ENCODE data around the gene MPHOSPH8. TPM values are rescaled to one million over a fixed set of nuclear protein-coding genes. Genes with fewer than 3 reads are reported as not detected.

Gene MPHOSPH8
- 10 to 100 TPM; 39.2 to 53.3 (median 44.9) TPM for total RNA-seq

GRCh38 chr13:19633479-19634255 lies at the start of gene MPHOSPH8:
TSS of gene MPHOSPH8 (plus strand) at chr13:19633659. CDS start at chr13:19633749, 90 bp downstream.
- intact Hi-C loops (cut with DNase I; ENCODE audit: low total_unique reads), result loop anchor here (5.0 kb wide), 1 partner anchor 324 kb away; the partner anchor contains the start of gene ZMYM2
- Histone ChIP-seq H3K4me1 (peaks cover 0 to 7% of the 10 kb centered on the region in 2 donors), H3K4me3 (peak within 1 kb of the TSS; percentile 79 to 96 (median 89)), H3K36me3 (no peaks in the 10 kb centered on the region), H3K27me3 (no peaks in the 10 kb centered on the region), H3K27ac (peak within 1 kb of the TSS; percentile 96 to 97), H3K9me3 (no peaks in the 10 kb centered on the region)
- peak; percentile 92 to 93 for DNase-seq (ENCODE audit: low spot score in 2 of 2)
- TF ChIP-seq POLR2AphosphoS5 (IDR thresholded peaks at IDR 0.05), result peak in 2 of 3 donors; percentile 63 to 94
- peak in 1 of 3 donors; percentile 11 for TF ChIP-seq CTCF (IDR thresholded peaks at IDR 0.05)
- peak; percentile 83 for TF ChIP-seq POLR2A (IDR thresholded peaks at IDR 0.05)

DNA sequence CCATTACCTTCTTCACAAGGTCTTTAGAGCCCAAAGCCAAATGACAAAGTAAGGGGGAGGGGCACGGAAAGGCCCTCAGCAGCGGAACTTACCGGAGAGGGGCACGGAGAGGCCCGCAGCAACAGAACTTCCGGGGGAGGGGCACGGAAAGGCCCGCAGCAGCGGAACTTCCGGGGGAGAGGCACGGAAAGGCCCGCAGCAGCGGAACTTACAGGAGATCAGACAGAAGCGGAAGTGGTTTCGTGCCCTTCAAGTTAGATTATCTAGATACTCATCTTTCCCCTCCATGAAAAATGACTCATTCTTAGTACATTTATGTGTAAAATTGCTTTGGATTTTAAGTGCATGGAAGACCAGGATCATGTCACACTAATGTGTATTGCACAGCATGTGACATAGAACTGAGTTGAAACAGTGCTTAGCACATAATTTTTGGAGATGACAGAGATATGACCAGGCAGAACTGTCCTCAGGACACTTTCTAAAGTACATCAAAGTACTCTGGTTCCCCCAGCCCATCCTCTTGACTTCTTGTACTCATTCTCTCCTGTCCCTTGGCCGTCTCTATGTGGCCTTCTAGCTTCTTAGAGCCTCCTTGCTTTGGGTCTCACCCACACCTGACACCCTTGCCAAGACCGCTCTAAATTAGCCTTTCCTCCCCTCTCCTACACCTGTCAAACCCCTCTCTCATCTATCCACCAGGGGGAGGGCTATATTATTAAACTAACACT lies 46.4 kb upstream of the MPHOSPH8 start:
- TF ChIP-seq POLR2A (IDR thresholded peaks at IDR 0.05) (no peak), POLR2AphosphoS5 (IDR thresholded peaks at IDR 0.05) (no peak), CTCF (IDR thresholded peaks at IDR 0.05) (no peak)
- DNase-seq (ENCODE audit: low spot score in 2 of 2), result no peak
- H3K4me3 ChIP-seq, result peak overlapping the region in 2 of 3 donors; percentile 3 to 20

DNA sequence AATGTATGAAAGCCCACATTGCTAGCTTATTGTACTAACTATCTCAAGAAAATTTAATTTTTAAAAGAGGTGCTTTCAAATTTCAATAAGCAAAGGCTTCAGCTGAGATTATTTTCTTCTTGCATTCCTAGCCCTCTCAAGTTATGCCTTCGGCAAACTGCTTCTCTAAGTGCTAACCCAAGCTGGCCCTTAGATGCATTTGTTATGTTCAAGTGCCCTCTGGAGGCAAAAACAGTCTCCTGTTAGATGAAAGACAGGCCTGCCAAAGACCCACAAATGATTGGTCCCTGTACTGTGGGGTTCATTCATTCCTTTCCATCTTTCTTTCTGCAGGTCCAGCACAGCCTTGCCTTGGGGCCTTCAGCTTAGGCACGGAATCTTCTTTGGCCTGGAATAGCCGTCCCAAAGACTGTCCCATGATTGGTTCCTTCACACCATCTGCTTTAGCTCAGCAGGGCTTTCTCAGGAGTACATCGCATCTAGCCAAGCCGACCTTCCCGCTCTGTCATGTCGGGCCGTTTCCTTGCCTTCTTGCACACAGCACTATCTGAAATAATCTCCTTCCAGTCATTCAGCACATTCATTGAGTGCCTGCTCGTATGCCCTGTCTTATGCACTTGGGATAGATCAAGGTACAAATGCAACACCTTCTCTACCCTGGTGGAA lies 45.7 kb upstream of the MPHOSPH8 start:
- no peak overlapping the region for H3K27ac ChIP-seq
- no peaks in the 10 kb centered on the region for H3K4me1 ChIP-seq
- no peaks in the 10 kb centered on the region for H3K36me3 ChIP-seq
- no peak for DNase-seq (ENCODE audit: low spot score in 2 of 2)
- intact Hi-C loops (cut with DNase I; ENCODE audit: low total_unique reads), result no loop called here
- H3K27me3 ChIP-seq, result no peaks in the 10 kb centered on the region
- H3K9me3 ChIP-seq, result peaks cover 0 to 8% of the 10 kb centered on the region in 2 donors
- H3K4me3 ChIP-seq, result no peak overlapping the region
- peak in 2 of 3 donors; percentile 20 to 38 for TF ChIP-seq CTCF (IDR thresholded peaks at IDR 0.05)
- no peak for TF ChIP-seq POLR2AphosphoS5 (IDR thresholded peaks at IDR 0.05)
- TF ChIP-seq POLR2A (IDR thresholded peaks at IDR 0.05), result no peak

More for the DNA sequence above, 46.4 kb upstream of the MPHOSPH8 start:
- no peaks in the 10 kb centered on the region for H3K4me1 ChIP-seq
- H3K27ac ChIP-seq, result no peak overlapping the region
- H3K36me3 ChIP-seq, result no peaks in the 10 kb centered on the region
- no peaks in the 10 kb centered on the region for H3K27me3 ChIP-seq
- peaks cover 0 to 12% of the 10 kb centered on the region in 2 donors for H3K9me3 ChIP-seq
- intact Hi-C loops (cut with DNase I; ENCODE audit: low total_unique reads), result no loop called here

GRCh38 chr13:19589312-19589711 lies 44.1 kb upstream of the MPHOSPH8 start:
- no peak for DNase-seq (ENCODE audit: low spot score in 2 of 2)
- intact Hi-C loops (cut with DNase I; ENCODE audit: low total_unique reads), result no loop called here
- TF ChIP-seq CTCF (IDR thresholded peaks at IDR 0.05) (no peak), POLR2AphosphoS5 (IDR thresholded peaks at IDR 0.05) (no peak), POLR2A (IDR thresholded peaks at IDR 0.05) (no peak)

More at GRCh38 chr13:19589312-19589711, 44.1 kb upstream of the MPHOSPH8 start:
- Histone ChIP-seq H3K27me3 (no peaks in the 10 kb centered on the region), H3K4me3 (no peak overlapping the region), H3K4me1 (no peaks in the 10 kb centered on the region), H3K36me3 (no peaks in the 10 kb centered on the region), H3K9me3 (no peaks in the 10 kb centered on the region), H3K27ac (no peak overlapping the region)

Data from breast epithelium (tissue), 4 donors.